Measurements from ENCODE around the gene PLEKHH2. TPM values are rescaled to one million over a fixed set of nuclear protein-coding genes. Genes with fewer than 3 reads are reported as not detected.
A peak's percentile ranks its signal among the peaks of the same experiment; 100 is the strongest.

Gene PLEKHH2
- total and polyA plus RNA-seq, 2 of the 13 experiments (the other 11 are each of a cell fraction or from before 2014, with no cell fraction given) = 1.1 to 3.0 TPM

DNA sequence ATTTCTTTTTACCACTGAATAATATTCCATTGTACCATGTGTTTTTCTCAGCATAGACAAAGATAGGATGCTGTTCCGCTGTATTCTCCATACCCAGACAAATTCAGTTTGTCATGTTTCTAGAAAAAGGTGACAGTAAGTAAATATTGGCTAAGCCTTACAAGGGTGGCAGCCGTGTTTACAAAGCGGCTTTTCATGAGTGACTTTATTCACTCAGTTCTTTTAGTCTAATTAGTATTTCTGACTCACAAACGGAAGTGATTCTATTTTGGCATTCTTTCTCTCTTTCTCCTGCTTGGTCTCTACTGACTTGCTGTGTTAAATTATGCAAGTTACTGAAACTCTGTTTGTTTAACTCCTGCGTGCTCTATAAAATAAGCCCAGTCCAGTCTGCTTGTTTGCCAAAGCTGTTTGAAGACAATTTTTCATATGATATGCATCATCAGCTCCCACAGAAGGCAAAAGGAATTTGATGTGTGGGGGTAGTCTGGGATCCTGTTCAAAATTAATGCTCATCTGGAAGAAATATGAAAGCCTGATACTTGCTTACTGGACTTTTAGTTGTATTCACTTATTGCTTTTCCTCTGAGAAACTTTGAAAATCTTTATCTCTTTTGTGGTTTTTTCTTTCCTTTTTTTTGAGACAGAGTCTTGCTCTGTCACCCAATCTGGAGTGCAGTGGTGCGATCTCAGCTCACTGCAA lies 2.3 kb upstream of the PLEKHH2 start (continued):
- TF ChIP-seq, protein P1, sequence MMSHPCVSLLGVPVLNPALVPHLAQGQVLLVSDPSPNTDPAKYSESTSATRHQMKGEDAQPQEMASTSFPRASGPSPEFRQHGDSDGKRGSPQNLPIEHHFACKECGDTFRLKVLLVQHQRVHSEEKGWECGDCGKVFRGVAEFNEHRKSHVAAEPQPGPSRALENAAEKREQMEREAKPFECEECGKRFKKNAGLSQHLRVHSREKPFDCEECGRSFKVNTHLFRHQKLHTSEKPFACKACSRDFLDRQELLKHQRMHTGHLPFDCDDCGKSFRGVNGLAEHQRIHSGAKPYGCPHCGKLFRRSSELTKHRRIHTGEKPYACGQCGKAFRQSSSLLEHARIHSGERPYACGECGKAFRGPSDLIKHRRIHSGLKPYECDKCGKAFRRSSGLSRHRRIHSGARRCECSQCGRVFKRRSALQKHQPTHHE (CRISPR knock-in tag; IDR thresholded peaks at IDR 0.05; ENCODE audit: borderline replicate concordance) = no peak
- TF ChIP-seq ZNF792 (CRISPR knock-in tag; IDR thresholded peaks at IDR 0.05) (peak; percentile 89), ZNF138 (CRISPR knock-in tag; IDR thresholded peaks at IDR 0.05; ENCODE audit: low read depth) (no peak), ZSCAN31 (CRISPR knock-in tag; IDR thresholded peaks at IDR 0.05; ENCODE audit: low read depth) (no peak), SMAD1 (CRISPR knock-in tag; IDR thresholded peaks at IDR 0.05; ENCODE audit: borderline replicate concordance, low read depth) (no peak), TSC22D2 (CRISPR knock-in tag; IDR thresholded peaks at IDR 0.05; ENCODE audit: borderline replicate concordance) (peak; percentile 23; the same call in 1 of the 2 replicates), MYC (CRISPR knock-in tag; IDR thresholded peaks at IDR 0.05; ENCODE audit: borderline replicate concordance) (no peak), ZNF567 (CRISPR knock-in tag; IDR thresholded peaks at IDR 0.05; ENCODE audit: borderline replicate concordance) (no peak), CENPT (CRISPR knock-in tag; IDR thresholded peaks at IDR 0.05; ENCODE audit: low read depth) (no peak), MBNL3 (CRISPR knock-in tag; conservative IDR thresholded peaks at IDR 0.05) (no peak), SATB2 (CRISPR knock-in tag; IDR thresholded peaks at IDR 0.05) (peak; percentile 39; the same call in 1 of the 2 replicates), ELF4 (CRISPR knock-in tag; IDR thresholded peaks at IDR 0.05; ENCODE audit: borderline replicate concordance) (no peak), REXO4 (CRISPR knock-in tag; IDR thresholded peaks at IDR 0.05; ENCODE audit: borderline replicate concordance) (no peak), ZNF329 (CRISPR knock-in tag; IDR thresholded peaks at IDR 0.05; ENCODE audit: low read depth) (no peak), MBD4 (IDR thresholded peaks at IDR 0.05; ENCODE audit: borderline replicate concordance, low read length) (peak; percentile 72; the same call in 1 of the 2 replicates), HDAC6 (IDR thresholded peaks at IDR 0.05; ENCODE audit: low read depth, low read length) (no peak)
- TF ChIP-seq, protein P2, sequence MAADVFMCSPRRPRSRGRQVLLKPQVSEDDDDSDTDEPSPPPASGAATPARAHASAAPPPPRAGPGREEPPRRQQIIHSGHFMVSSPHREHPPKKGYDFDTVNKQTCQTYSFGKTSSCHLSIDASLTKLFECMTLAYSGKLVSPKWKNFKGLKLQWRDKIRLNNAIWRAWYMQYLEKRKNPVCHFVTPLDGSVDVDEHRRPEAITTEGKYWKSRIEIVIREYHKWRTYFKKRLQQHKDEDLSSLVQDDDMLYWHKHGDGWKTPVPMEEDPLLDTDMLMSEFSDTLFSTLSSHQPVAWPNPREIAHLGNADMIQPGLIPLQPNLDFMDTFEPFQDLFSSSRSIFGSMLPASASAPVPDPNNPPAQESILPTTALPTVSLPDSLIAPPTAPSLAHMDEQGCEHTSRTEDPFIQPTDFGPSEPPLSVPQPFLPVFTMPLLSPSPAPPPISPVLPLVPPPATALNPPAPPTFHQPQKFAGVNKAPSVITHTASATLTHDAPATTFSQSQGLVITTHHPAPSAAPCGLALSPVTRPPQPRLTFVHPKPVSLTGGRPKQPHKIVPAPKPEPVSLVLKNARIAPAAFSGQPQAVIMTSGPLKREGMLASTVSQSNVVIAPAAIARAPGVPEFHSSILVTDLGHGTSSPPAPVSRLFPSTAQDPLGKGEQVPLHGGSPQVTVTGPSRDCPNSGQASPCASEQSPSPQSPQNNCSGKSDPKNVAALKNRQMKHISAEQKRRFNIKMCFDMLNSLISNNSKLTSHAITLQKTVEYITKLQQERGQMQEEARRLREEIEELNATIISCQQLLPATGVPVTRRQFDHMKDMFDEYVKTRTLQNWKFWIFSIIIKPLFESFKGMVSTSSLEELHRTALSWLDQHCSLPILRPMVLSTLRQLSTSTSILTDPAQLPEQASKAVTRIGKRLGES (CRISPR knock-in tag; IDR thresholded peaks at IDR 0.05; ENCODE audit: borderline replicate concordance) = no peak
- TF ChIP-seq, protein P3, sequence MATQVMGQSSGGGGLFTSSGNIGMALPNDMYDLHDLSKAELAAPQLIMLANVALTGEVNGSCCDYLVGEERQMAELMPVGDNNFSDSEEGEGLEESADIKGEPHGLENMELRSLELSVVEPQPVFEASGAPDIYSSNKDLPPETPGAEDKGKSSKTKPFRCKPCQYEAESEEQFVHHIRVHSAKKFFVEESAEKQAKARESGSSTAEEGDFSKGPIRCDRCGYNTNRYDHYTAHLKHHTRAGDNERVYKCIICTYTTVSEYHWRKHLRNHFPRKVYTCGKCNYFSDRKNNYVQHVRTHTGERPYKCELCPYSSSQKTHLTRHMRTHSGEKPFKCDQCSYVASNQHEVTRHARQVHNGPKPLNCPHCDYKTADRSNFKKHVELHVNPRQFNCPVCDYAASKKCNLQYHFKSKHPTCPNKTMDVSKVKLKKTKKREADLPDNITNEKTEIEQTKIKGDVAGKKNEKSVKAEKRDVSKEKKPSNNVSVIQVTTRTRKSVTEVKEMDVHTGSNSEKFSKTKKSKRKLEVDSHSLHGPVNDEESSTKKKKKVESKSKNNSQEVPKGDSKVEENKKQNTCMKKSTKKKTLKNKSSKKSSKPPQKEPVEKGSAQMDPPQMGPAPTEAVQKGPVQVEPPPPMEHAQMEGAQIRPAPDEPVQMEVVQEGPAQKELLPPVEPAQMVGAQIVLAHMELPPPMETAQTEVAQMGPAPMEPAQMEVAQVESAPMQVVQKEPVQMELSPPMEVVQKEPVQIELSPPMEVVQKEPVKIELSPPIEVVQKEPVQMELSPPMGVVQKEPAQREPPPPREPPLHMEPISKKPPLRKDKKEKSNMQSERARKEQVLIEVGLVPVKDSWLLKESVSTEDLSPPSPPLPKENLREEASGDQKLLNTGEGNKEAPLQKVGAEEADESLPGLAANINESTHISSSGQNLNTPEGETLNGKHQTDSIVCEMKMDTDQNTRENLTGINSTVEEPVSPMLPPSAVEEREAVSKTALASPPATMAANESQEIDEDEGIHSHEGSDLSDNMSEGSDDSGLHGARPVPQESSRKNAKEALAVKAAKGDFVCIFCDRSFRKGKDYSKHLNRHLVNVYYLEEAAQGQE (IDR thresholded peaks at IDR 0.05; ENCODE audit: borderline replicate concordance in 1 of 2, low read depth in 1 of 2, low read length in 2 of 2) = no peak; a peak in 1 of 4 replicates
